Left ventricle myocardium inferior (tissue), 1 donor: ENCODE measurements around the gene B4GALT2. TPM values are rescaled to one million over a fixed set of nuclear protein-coding genes. Genes with fewer than 3 reads are reported as not detected.

Experiments used
- DNase-seq: peaks from one replicate; pipeline ENCODE4 v3.0.0-alpha.2; 2020
- H3K27ac ChIP-seq: fragments of 200-600 bp; replicated peaks from 2 replicates; pipeline ENCODE4 v1.8.0; 2021
- H3K27me3 ChIP-seq: fragments of 200-600 bp; 2 replicates; pipeline ENCODE4 v1.8.0; 2021; ENCODE audit warnings: low read depth
- H3K36me3 ChIP-seq: fragments of 200-600 bp; 2 replicates; pipeline ENCODE4 v1.8.0; 2021
- H3K4me1 ChIP-seq: fragments of 200-600 bp; 2 replicates; pipeline ENCODE4 v1.8.0; 2021
- H3K4me3 ChIP-seq: fragments of 200-600 bp; 2 replicates; pipeline ENCODE4 v1.8.0; 2021; ENCODE audit warnings: mild to moderate bottlenecking, moderate library complexity
- H3K9me3 ChIP-seq: fragments of 200-600 bp; replicated peaks from 2 replicates; pipeline ENCODE4 v1.8.0; 2021
- CTCF ChIP-seq: fragments of 200-600 bp; IDR thresholded peaks from 2 replicates; pipeline ENCODE4 v1.8.0; 2021; ENCODE audit warnings: antibody characterized with exemption, mild to moderate bottlenecking, borderline replicate concordance
- intact Hi-C: fragments of 100-400 bp; cut with micrococcal nuclease; formaldehyde crosslinking; loops from one replicate; pipeline ENCODE4 v1.11.0; 2022
- total RNA-seq: library from RNA; stranded (reverse); fragmentation: NEBNext Ultra II Directional; extraction: Animal tissue kit (Norgen Biotek cat#: 25700); gene quantifications from one replicate; pipeline ENCODE4 v1.2.1, GENCODE V29; 2021
- donor health status: DM: no; HTN: yes; CAD: no; lungs with severe emphysema.

B4GALT2 gene
- total RNA-seq, 1 donor from 2014 or later: 40.3 TPM

DNA sequence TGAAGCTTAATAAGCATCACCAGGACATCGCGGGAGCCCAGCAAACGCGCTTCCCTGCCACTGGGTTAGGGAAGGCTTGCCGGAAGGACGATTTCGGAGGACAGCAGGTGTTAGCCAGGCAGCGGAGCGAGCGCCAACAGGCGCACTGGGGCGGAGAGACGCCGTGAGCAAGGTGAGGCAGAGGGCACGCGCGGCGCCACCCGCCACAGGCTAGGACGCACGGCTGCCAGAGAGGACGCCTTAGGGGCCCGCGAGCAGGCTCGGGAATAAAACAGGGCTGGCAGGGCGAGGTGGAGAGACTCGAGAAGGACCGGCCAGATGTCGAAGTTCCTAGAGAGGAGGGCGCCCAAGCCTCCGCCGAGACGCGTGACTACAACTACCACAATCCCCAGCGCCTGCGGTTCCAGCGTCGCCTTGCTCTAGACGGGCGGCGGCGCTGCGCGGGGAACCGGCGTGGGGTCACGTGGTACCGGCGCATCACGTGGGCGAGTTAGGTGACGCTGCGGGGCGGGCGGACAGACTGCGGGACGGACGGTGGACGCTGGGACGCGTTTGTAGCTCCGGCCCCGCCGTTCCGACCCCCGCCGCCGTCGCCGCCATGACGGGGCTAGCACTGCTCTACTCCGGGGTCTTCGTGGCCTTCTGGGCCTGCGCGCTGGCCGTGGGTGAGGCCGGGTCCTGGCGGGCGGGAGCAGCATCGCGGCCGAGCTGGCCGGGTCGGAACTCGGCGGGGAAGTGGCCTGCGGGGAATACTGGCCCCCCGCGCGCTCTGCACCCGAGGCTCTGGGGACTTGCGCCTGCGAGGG, 4.4 kb upstream of the B4GALT2 start, which contains the start of gene ATP6V0B:
TSS of gene ATP6V0B (plus strand) at position 518 of the 806 bp plus-strand sequence. CDS start at position 599, 81 bp downstream.
- peak; percentile 36 for TF ChIP-seq CTCF
- Histone ChIP-seq H3K4me3 (peak within 1 kb of the TSS; percentile 93), H3K4me1 (peaks cover 68% of the 10 kb centered on the region), H3K9me3 (no peaks in the 10 kb centered on the region), H3K36me3 (peaks cover 49% of the 10 kb centered on the region), H3K27ac (peak within 1 kb of the TSS; percentile 93), H3K27me3 (no peaks in the 10 kb centered on the region)
- intact Hi-C loops: no loop called here
- DNase-seq: peak; percentile 98

DNA sequence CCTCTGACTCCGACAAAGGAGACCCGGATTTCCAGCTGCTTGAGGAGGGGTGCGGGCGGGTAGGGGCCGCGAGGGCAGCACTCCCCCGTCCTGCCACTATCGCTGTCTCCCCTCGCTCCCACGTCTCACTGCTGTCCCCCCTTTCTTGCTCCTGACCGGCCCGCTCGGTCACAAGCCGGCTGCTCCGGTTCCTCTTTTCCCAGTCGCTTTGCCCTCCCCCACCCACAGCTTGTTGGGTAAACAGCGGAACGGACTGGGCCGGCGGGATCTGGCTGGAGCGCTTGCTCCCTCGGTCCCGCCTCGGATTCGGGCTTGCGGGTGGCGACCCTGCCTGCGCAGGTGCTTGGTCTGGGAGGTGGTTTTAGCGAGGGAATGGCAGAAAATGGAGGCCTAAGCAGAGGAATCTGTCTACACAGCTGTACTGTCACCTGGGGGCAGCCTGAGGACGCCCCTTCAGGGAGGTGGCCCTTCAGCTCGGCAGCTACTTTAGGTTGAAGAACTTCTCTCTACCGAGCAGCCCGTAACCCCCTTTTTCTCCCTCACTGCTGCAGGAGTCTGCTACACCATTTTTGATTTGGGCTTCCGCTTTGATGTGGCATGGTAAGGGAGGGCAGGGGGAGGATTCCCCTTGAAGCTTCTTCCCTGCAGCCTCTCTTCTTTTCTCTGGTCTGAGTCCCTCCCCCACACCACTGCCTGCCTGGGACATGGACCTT, 3.6 kb upstream of the B4GALT2 start:
- no peak for TF ChIP-seq CTCF
- peak; percentile 64 for DNase-seq
- Histone ChIP-seq H3K9me3 (no peaks in the 10 kb centered on the region), H3K27me3 (no peaks in the 10 kb centered on the region), H3K4me3 (peak overlapping the region; percentile 93), H3K4me1 (peaks cover 70% of the 10 kb centered on the region), H3K36me3 (peaks cover 49% of the 10 kb centered on the region), H3K27ac (peak overlapping the region; percentile 93)
- intact Hi-C loops: no loop called here

- DNase-seq: no peak
- intact Hi-C loops: no loop called here
- Histone ChIP-seq H3K9me3 (no peaks in the 10 kb centered on the region), H3K4me3 (peak overlapping the region; percentile 93), H3K27me3 (no peaks in the 10 kb centered on the region), H3K4me1 (peaks cover 65% of the 10 kb centered on the region), H3K36me3 (peaks cover 47% of the 10 kb centered on the region), H3K27ac (no peak overlapping the region)
- no peak for TF ChIP-seq CTCF
Observed at GRCh38 chr1:43976045-43976444, 3.0 kb upstream of the B4GALT2 start.

GRCh38 chr1:43976890-43977289, 2.1 kb upstream of the B4GALT2 start:
- no peak for DNase-seq
- peaks cover 63% of the 10 kb centered on the region for H3K4me1 ChIP-seq
- no peaks in the 10 kb centered on the region for H3K9me3 ChIP-seq
- H3K36me3 ChIP-seq: peaks cover 40% of the 10 kb centered on the region
- H3K27ac ChIP-seq: no peak overlapping the region
- peak overlapping the region; percentile 93 for H3K4me3 ChIP-seq
- intact Hi-C loops: no loop called here
- TF ChIP-seq CTCF: no peak
- H3K27me3 ChIP-seq: no peaks in the 10 kb centered on the region

DNA sequence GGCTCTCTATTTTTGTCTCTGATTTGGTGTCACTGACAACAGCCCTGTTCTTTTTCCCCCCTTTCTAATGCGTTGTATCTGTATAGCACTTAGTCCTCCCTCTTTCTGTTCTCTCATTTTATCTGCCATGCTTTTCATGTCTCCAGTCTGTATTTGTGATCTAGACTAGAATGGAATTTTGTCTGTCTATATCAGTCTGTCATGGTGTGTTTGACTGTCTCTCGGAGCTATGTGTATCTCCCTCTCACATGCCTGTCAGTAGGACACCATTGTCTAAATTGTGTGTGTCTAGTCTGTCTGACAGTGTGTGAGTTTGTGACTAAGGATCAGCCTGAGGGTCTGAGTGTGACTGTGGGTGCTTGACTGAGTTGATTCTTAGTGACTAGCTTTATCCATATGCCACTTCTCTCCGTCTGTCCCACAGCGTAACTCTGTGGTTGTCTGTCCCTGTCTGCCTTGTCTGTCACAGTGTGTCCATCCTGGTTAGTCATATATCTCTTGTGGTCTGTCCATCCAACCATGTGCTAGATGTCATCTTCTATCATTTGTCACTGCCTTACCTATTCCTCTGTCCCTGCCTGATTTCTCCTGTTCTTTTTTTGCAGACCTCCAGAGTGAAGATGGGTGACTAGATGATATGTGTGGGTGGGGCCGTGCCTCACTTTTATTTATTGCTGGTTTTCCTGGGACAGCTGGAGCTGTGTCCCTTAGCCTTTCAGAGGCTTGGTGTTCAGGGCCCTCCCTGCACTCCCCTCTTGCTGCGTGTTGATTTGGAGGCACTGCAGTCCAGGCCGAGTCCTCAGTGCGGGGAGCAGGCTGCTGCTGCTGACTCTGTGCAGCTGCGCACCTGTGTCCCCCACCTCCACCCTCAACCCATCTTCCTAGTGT, 1.4 kb upstream of the B4GALT2 start:
- no peak for DNase-seq
- intact Hi-C loops: no loop called here
- no peak overlapping the region for H3K27ac ChIP-seq
- peaks cover 63% of the 10 kb centered on the region for H3K4me1 ChIP-seq
- no peaks in the 10 kb centered on the region for H3K9me3 ChIP-seq
- no peak for TF ChIP-seq CTCF
- H3K27me3 ChIP-seq: no peaks in the 10 kb centered on the region
- peaks cover 35% of the 10 kb centered on the region for H3K36me3 ChIP-seq
- peak overlapping the region; percentile 93 for H3K4me3 ChIP-seq
